Effector memory CD8-positive, alpha-beta T cell (primary cell): ENCODE measurements around the gene LAMC1.

Experiments
- ATAC-seq: fragments of 150-1000 bp; cut with Tn5 transposase; replicated peaks from 2 replicates; pipeline ENCODE4 v1.10.0; 2021; ENCODE audit warnings: mild to moderate bottlenecking, moderate library complexity
- DNase-seq, 3 experiments: peaks; one replicate each; pipeline ENCODE4 v3.0.0; 2021
- H3K27ac Mint-ChIP-seq, 2 donors: one replicate each; pipeline ENCODE4 v1.8.0; 2022; ENCODE audit warnings: mild to moderate bottlenecking in 2 of 2, mixed read lengths in 2 of 2, moderate library complexity in 2 of 2
- H3K27me3 Mint-ChIP-seq, 2 donors: one replicate each; pipeline ENCODE4 v1.8.0; 2022; ENCODE audit warnings: mixed read lengths in 2 of 2
- H3K36me3 Mint-ChIP-seq: one replicate; pipeline ENCODE4 v1.8.0; 2022; ENCODE audit warnings: mild to moderate bottlenecking, moderate library complexity, mixed read lengths; ENCODE audit not compliant: insufficient read depth
- H3K4me1 Mint-ChIP-seq, 2 donors: one replicate each; pipeline ENCODE4 v1.8.0; 2022; ENCODE audit warnings: low read depth in 2 of 2, mixed read lengths in 2 of 2
- H3K4me3 Mint-ChIP-seq, 2 donors: one replicate each; pipeline ENCODE4 v1.8.0; 2022; ENCODE audit warnings: mild to moderate bottlenecking in 2 of 2, mixed read lengths in 2 of 2, moderate library complexity in 2 of 2
- H3K9me3 Mint-ChIP-seq, 2 donors: one replicate each; pipeline ENCODE4 v1.8.0; 2022; ENCODE audit warnings: mixed read lengths in 2 of 2

Gene LAMC1

GRCh38 chr1:183002267-183002666 lies 21.0 kb upstream of the LAMC1 start:
- Mint-ChIP-seq H3K27ac (no peak overlapping the region), H3K27me3 (peaks cover 22 to 28% of the 10 kb centered on the region in 2 donors), H3K9me3 (no peaks in the 10 kb centered on the region), H3K36me3 (no peaks in the 10 kb centered on the region), H3K4me1 (no peaks in the 10 kb centered on the region), H3K4me3 (no peak overlapping the region)
- no peak for ATAC-seq
- no peak for DNase-seq

DNA sequence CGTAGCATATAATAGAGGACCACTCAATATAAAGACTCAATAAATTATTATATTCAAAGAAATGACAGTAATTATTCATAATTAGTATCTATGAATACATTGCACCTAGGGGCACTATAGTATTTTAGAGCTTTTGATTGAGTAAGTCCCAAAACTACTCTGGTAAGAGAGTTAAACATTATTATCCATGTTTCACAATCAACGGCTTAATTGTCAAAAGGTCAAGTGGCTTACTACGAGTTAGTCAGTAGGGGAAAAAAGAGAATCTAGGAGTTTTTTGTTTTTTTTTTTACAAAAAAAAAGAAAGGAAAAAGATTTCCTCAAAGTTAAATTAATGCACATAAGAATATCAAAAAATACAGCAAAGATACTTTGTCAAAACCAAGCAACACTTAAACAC lies 20.4 kb upstream of the LAMC1 start:
- Mint-ChIP-seq H3K36me3 (no peaks in the 10 kb centered on the region), H3K27ac (no peak overlapping the region), H3K4me1 (no peaks in the 10 kb centered on the region), H3K4me3 (no peak overlapping the region), H3K9me3 (no peaks in the 10 kb centered on the region), H3K27me3 (peaks cover 17 to 28% of the 10 kb centered on the region in 2 donors)
- no peak for DNase-seq
- no peak for ATAC-seq

DNA sequence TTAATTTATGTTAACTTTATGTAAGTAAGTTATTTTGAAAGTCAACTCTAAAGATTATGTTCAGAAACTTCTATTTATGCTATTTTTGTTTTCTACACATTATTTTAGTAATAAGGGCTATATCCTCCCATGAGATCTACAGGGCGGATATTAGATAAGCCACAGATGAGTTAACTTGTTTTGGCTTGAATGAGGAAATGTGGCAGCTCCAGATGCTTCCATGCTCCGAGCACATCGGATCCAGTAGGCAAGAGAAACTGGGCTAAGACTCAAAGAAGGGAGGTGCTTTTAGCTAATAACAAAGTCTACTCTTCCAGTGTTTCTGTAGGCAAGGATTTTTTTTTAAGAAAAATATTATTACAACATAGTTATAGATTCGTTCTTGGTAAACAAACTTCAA lies 20.0 kb upstream of the LAMC1 start:
- Mint-ChIP-seq H3K36me3 (no peaks in the 10 kb centered on the region), H3K9me3 (no peaks in the 10 kb centered on the region), H3K4me1 (no peaks in the 10 kb centered on the region), H3K27me3 (peaks cover 14 to 26% of the 10 kb centered on the region in 2 donors), H3K27ac (no peak overlapping the region), H3K4me3 (no peak overlapping the region)
- ATAC-seq (no peak), DNase-seq (no peak)

DNA sequence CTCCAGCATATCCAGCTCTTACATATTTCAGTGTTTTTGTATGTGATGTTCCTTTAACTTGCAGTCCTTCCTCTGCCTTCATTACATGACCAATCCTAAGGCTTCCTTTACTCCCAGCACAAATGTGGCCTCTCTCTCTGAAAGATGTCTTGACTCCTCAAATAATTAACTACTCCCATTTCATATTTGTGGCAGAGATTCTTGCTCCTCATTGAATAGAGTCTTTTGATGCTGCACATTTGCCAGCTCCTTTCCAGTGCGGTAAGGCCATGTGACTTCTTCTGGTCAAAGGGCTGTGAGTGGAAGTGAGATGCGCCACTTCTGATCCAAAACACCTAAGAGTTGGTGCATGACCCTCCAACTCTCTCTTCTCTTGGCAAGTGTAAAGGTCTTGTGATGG lies 19.1 kb upstream of the LAMC1 start:
- H3K36me3 Mint-ChIP-seq: no peaks in the 10 kb centered on the region
- peaks cover 11 to 22% of the 10 kb centered on the region in 2 donors for H3K27me3 Mint-ChIP-seq
- DNase-seq (no peak), ATAC-seq (no peak)
- no peaks in the 10 kb centered on the region for H3K4me1 Mint-ChIP-seq
- no peak overlapping the region for H3K4me3 Mint-ChIP-seq
- H3K9me3 Mint-ChIP-seq: no peaks in the 10 kb centered on the region
- H3K27ac Mint-ChIP-seq: no peak overlapping the region

DNA sequence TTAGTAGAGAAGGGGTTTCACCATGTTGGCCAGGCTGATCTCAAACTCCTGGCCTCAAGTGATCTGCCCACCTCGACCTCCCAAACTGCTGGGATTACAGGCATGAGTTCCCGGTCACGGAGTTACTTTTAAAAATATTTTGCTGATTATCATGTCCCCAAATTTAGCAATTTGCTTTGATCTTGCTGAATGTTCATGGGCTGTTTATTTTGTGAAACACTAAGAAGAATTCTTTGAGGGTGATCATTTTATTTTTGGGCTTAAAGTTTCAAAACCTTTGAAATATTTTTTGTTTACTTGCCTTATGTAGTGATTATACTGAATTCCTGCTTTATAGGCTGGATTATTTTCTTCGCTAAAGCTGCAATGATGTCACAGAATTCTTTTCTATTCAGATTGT lies 11.4 kb upstream of the LAMC1 start:
- H3K27ac Mint-ChIP-seq: no peak overlapping the region
- no peaks in the 10 kb centered on the region for H3K9me3 Mint-ChIP-seq
- no peaks in the 10 kb centered on the region for H3K36me3 Mint-ChIP-seq
- H3K4me3 Mint-ChIP-seq: no peak overlapping the region
- no peaks in the 10 kb centered on the region for H3K4me1 Mint-ChIP-seq
- DNase-seq (no peak), ATAC-seq (no peak)
- peaks cover 14 to 25% of the 10 kb centered on the region in 2 donors for H3K27me3 Mint-ChIP-seq

DNA sequence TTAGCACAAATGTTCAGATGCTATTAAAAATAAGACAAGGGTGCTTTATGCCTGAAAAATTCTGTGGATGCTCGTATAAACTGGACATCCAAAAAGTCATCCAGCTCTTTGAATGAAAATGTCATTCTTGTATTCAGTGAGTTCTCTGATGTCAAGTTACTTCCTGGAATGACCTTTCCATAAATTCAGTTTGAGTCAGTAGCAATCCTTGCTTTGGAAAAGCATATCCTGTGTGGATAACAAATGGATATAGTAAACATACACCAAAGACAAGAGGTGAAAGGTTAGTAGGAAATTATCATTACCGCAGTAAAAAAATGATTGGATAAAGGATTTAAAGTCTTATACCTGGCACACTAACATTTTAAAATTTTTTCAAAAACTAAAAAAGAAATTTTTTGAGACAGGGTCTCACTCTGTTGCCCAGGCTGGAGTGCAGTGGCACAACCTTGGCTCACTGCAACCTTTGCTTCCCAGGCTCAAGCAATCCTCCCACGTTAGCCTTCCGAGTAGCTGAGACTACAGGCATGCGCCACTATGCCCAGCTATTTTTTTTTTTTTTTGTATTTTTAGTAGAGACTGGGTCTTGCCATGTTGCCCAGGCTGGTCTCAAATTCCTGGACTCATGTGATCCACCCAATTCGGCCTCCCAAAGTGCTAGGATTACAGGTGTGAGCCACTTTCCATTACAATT lies 10.8 kb upstream of the LAMC1 start:
- H3K9me3 Mint-ChIP-seq: no peaks in the 10 kb centered on the region
- H3K27me3 Mint-ChIP-seq: peaks cover 16 to 26% of the 10 kb centered on the region in 2 donors
- no peak overlapping the region for H3K4me3 Mint-ChIP-seq
- DNase-seq (no peak), ATAC-seq (no peak)
- H3K36me3 Mint-ChIP-seq: no peaks in the 10 kb centered on the region
- no peak overlapping the region for H3K27ac Mint-ChIP-seq
- H3K4me1 Mint-ChIP-seq: no peaks in the 10 kb centered on the region

DNA sequence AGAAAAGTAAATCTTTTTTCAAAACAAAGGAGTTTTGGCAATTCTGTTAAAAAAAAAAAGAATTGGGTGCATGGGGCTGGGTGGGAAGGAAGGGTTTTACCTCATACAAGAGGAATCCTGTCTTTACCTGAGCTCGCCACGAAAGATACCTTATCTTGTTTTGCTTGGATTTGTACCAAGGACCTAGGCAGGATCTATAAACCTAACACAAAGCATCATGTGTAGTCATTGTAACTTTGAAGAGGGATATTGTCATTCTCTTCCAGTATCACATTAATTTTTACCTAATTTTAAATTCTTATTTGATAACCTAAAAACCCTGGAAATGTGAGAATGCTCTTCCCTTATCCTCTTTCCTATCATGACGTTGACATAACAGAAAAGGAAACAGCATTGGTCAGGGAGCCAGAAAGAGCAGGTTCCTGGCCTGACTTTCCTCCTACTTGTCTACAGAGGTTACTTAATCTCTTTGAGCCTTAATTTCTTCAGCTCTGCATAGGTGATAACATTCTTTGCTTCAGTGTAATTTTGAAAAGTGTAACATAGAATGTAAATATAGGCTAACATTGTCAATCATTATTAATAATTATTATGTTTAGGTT lies 4.0 kb upstream of the LAMC1 start:
- no peaks in the 10 kb centered on the region for H3K36me3 Mint-ChIP-seq
- H3K9me3 Mint-ChIP-seq: no peaks in the 10 kb centered on the region
- H3K27me3 Mint-ChIP-seq: peaks cover 46 to 51% of the 10 kb centered on the region in 2 donors
- H3K4me1 Mint-ChIP-seq: peaks cover 4 to 5% of the 10 kb centered on the region in 2 donors
- no peak overlapping the region for H3K4me3 Mint-ChIP-seq
- DNase-seq (no peak), ATAC-seq (no peak)
- H3K27ac Mint-ChIP-seq: no peak overlapping the region

DNA sequence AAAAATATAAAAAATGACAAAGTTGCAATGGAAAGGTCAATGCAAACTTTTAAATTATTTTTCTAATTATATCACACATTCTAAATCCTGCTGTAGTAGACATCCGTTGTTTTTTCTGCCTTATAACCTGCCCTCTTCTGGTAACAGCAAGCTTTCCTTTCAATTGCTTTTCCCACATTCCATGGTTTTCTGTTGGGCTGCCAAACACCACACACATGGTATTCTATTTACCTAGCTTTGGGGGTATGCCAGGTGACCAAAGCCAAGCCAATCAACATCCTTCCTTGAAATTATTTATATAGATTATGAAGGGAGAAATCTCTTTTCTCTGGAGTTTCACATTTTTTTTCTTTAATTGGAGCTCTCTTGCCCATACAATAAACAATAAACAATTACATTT lies 3.4 kb upstream of the LAMC1 start:
- Mint-ChIP-seq H3K4me1 (peaks cover 10% of the 10 kb centered on the region in 2 donors), H3K27ac (no peak overlapping the region), H3K9me3 (no peaks in the 10 kb centered on the region), H3K36me3 (no peaks in the 10 kb centered on the region), H3K27me3 (peaks cover 52 to 57% of the 10 kb centered on the region in 2 donors), H3K4me3 (no peak overlapping the region)
- ATAC-seq (no peak), DNase-seq (no peak)

GRCh38 chr1:183021405-183022201 lies 1.6 kb upstream of the LAMC1 start:
- H3K27ac Mint-ChIP-seq: no peak overlapping the region

DNA sequence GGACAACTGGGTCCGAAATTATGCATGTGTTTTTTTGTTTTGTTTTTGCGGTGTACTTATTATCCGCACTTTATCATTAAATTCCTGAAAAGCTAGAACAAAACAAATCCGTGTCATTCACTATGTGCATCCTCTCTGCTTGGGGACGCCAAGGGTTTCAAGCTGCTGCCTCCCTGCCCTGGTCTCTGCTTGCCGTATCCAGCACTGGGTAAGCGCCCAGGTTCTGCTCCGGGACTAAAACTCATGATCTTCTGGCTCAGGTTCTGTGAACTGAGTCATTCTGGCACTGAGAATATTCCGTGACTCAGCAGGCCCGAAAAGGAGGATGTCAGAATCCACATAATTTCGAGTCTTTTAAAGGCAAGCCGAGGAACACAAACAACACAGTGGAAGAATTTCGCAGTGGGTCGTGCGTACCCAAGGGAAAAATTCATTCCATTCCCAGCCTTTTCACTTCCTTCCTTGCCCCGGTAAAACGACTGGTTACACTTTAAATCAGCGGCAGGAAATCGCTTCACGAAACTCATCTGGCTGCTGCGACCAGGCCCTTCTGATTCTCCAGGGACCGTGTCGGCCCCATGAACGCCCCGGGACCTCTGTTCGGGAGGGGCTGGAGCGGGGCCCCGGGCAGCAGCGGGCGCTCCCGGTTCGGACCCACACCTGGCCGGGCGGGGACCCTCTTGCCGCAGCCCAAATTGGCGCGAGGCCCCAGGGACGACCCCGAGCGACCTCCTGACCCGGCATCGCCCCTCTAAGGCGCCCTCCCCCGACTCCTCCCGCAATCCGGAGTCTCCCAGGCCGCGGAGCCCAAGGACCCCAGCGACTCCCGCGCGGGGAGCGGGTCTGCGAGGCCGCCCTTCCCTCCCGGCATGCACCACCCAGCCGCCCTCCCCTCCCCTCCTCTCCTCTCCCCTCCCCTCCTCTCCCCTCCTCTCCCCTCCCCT lies 746 bp upstream of the LAMC1 start:
- DNase-seq (no peak), ATAC-seq (no peak)
- Mint-ChIP-seq H3K4me3 (peak overlapping the region; percentile 17 to 20), H3K4me1 (peaks cover 10% of the 10 kb centered on the region in 2 donors), H3K27me3 (peaks cover 63 to 65% of the 10 kb centered on the region in 2 donors), H3K36me3 (no peaks in the 10 kb centered on the region), H3K9me3 (no peaks in the 10 kb centered on the region), H3K27ac (no peak overlapping the region)

More at GRCh38 chr1:183021405-183022201, 1.6 kb upstream of the LAMC1 start:
- Mint-ChIP-seq H3K4me3 (no peak overlapping the region), H3K27me3 (peaks cover 61 to 63% of the 10 kb centered on the region in 2 donors), H3K36me3 (no peaks in the 10 kb centered on the region), H3K4me1 (peaks cover 10% of the 10 kb centered on the region in 2 donors), H3K9me3 (no peaks in the 10 kb centered on the region)
- DNase-seq: no peak
- no peak for ATAC-seq

DNA sequence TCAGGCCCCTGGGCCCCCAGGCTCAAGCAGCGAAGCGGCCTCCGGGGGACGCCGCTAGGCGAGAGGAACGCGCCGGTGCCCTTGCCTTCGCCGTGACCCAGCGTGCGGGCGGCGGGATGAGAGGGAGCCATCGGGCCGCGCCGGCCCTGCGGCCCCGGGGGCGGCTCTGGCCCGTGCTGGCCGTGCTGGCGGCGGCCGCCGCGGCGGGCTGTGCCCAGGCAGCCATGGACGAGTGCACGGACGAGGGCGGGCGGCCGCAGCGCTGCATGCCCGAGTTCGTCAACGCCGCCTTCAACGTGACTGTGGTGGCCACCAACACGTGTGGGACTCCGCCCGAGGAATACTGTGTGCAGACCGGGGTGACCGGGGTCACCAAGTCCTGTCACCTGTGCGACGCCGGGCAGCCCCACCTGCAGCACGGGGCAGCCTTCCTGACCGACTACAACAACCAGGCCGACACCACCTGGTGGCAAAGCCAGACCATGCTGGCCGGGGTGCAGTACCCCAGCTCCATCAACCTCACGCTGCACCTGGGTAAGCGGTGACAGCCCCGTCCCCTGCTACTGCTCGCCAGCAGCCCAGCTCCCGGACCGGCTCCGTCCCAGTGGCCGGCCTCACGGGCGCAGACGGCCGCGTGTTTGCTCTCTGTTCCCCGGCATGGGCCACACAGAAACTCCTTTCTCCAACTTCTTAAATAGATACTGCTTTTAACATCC lies 539 bp downstream of the LAMC1 start:
- Mint-ChIP-seq H3K36me3 (no peaks in the 10 kb centered on the region), H3K4me1 (peaks cover 10% of the 10 kb centered on the region in 2 donors), H3K27me3 (peaks cover 69 to 76% of the 10 kb centered on the region in 2 donors), H3K4me3 (peak overlapping the region; percentile 77 to 81), H3K9me3 (no peaks in the 10 kb centered on the region), H3K27ac (peak overlapping the region in 1 of 2 donors; percentile 41)
- ATAC-seq (peak; percentile 53), DNase-seq (no peak)

DNA sequence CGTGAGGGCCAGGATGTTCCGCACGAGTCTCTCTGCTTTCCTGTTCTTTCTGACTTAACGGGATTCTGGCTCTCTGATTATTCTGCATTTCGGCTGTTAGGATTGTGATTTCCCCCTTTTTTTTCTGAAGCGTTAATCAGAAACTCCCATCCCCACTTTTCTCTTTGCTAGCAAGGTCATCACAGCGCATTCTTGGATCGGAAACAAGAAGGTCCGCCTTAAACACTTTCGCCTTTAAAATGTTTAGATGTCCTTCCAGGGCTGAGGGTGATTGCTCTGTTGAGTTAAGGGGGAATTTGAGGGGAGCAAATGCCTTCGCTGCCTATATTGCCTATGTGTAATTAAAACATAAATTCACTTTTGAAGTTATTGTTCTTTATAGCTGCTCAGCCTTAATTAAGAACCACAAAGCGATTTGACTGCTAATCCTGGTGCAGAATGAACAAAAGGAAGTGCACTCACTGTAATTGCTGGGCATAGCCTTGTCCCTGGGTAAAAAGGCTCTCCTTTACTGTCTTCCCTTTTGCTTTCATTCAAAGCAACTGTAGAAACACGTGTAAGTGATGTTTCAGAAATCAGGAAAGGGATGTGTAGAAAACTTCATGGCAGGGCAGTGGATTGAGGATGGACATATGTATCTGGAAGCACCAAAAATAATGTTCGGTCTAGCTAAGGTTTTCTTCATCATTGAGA lies 1.2 kb downstream of the LAMC1 start:
- ATAC-seq: no peak
- Mint-ChIP-seq H3K4me3 (peak overlapping the region; percentile 77 to 81), H3K9me3 (no peaks in the 10 kb centered on the region), H3K36me3 (no peaks in the 10 kb centered on the region), H3K4me1 (peaks cover 10% of the 10 kb centered on the region in 2 donors), H3K27me3 (peaks cover 76 to 83% of the 10 kb centered on the region in 2 donors), H3K27ac (peak overlapping the region in 1 of 2 donors; percentile 41)
- DNase-seq: no peak
